WTC11 (cell line): Measurements from ENCODE around the gene OR1J1.

Source experiments
- CTCF ChIP-seq: fragments of 200-600 bp; IDR thresholded peaks from 2 replicates; pipeline ENCODE4 v1.8.0; 2022; ENCODE audit warnings: antibody characterized with exemption
- NR3C1 ChIP-seq: sonication (generic); formaldehyde crosslinking; conservative IDR thresholded peaks from 2 replicates; pipeline ENCODE4 v1.8.1; 2023; ENCODE audit warnings: low read depth, mild to moderate bottlenecking, missing genetic modification reagents
- ZNF281 ChIP-seq: sonication (generic); formaldehyde crosslinking; IDR thresholded peaks from 2 replicates; pipeline ENCODE4 v1.8.0; 2023; ENCODE audit warnings: mild to moderate bottlenecking, missing genetic modification reagents

- no peak for TF ChIP-seq CTCF
- no peak for TF ChIP-seq NR3C1 (CRISPR knock-in tag)
- TF ChIP-seq ZNF281 (CRISPR knock-in tag) = no peak
These were observed 380 bp downstream of the OR1J1 start for GRCh38 chr9:122477346-122477745.
